Measurements from ENCODE around the gene PBX3. TPM values are rescaled to one million over a fixed set of nuclear protein-coding genes. Genes with fewer than 3 reads are reported as not detected.

PBX3 gene
- total and polyA plus RNA-seq, 2 of the 13 experiments (the other 11 are each of a cell fraction or from before 2014, with no cell fraction given) = 6.0 to 11.2 TPM

DNA sequence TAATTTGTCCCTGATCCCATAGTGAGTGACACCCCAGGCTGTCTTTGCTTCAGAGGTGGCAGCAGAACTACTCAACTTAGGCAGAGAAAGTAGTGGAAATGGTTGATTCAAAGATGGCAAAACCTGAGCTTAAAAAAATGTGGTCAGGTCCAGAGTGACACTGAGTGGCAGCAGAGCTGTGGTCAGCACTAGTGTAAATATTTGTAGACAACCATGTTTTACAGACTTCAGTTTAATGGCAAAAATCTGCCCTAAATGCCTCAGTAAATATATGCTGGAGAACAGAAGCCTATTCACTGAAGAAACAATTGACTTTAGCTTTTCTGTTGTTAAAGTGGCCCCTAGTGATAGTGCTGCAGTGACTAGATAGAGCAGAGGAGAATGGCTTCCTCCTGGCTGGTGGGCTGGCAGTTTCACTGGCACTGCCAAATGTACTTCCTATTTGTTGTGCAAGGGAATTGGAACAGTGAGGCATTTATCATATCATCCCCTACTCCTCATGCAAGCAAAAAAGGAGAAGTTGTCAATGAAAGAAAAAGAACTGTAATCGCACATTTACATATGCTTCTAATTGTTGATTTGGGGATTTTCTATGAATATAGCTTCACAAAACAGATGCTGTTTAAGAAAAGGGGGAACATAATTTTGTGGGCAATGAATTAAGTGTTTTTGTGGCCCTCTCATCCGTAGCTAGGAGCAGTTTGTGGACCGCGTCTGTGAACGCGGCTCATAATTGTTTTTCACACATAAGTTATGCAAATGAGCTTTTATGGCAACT is 12.0 kb downstream of the PBX3 start (continued):
- TF ChIP-seq ZNF235 (CRISPR knock-in tag; IDR thresholded peaks at IDR 0.05; ENCODE audit: borderline replicate concordance) (no peak), ETV6 (CRISPR knock-in tag; conservative IDR thresholded peaks at IDR 0.05) (no peak), RCOR2 (CRISPR knock-in tag; IDR thresholded peaks at IDR 0.05) (peak; percentile 73), SOX6 (IDR thresholded peaks at IDR 0.05) (no peak), SOX6 (CRISPR knock-in tag; IDR thresholded peaks at IDR 0.05) (peak; percentile 96), ZNF230 (CRISPR knock-in tag; IDR thresholded peaks at IDR 0.05) (no peak), FOXA1 (IDR thresholded peaks at IDR 0.05) (no peak), FOXA1 (CRISPR knock-in tag; IDR thresholded peaks at IDR 0.05) (peak; percentile 67), ZNF737 (CRISPR knock-in tag; IDR thresholded peaks at IDR 0.05; ENCODE audit: borderline replicate concordance) (no peak), ZNF766 (CRISPR knock-in tag; IDR thresholded peaks at IDR 0.05; ENCODE audit: borderline replicate concordance) (no peak), NR2F1 (CRISPR knock-in tag; IDR thresholded peaks at IDR 0.05) (no peak), TCF12 (IDR thresholded peaks at IDR 0.05) (no peak), TCF12 (CRISPR knock-in tag; IDR thresholded peaks at IDR 0.05) (no peak), ELF3 (CRISPR knock-in tag; IDR thresholded peaks at IDR 0.05) (0 out of 2 replicates have a peak, but pooled peaks have one; percentile 11), HOXA7 (CRISPR knock-in tag; IDR thresholded peaks at IDR 0.05) (no peak), TP53 (CRISPR knock-in tag; conservative IDR thresholded peaks at IDR 0.05) (no peak), ZNF335 (CRISPR knock-in tag; IDR thresholded peaks at IDR 0.05) (no peak; the same call in 1 of the 2 replicates), ZNF460 (CRISPR knock-in tag; IDR thresholded peaks at IDR 0.05; ENCODE audit: borderline replicate concordance) (no peak), ZNF644 (CRISPR knock-in tag; IDR thresholded peaks at IDR 0.05; ENCODE audit: low read depth) (peak; percentile 51), FOXM1 (CRISPR knock-in tag; IDR thresholded peaks at IDR 0.05) (no peak), GPN1 (CRISPR knock-in tag; IDR thresholded peaks at IDR 0.05; ENCODE audit: borderline replicate concordance) (no peak), EP300 (IDR thresholded peaks at IDR 0.05; ENCODE audit: low read depth in 2 of 2, low read length in 2 of 2) (peak in 1 of 2 experiments; percentile 59; a peak in 1 of 4 replicates), EP300 (CRISPR knock-in tag; IDR thresholded peaks at IDR 0.05; ENCODE audit: borderline replicate concordance) (no peak), PAX8 (CRISPR knock-in tag; IDR thresholded peaks at IDR 0.05; ENCODE audit: borderline replicate concordance) (no peak), HDAC1 (CRISPR knock-in tag; IDR thresholded peaks at IDR 0.05) (no peak), MAFK (conservative IDR thresholded peaks at IDR 0.05 in 1 of 2, IDR thresholded peaks at IDR 0.05 in 1 of 2; ENCODE audit: low read length in 2 of 2) (0 out of 4 replicates have a peak, but pooled peaks of 1 of the 2 experiments have one; percentile 16), ZNF614 (CRISPR knock-in tag; IDR thresholded peaks at IDR 0.05; ENCODE audit: borderline replicate concordance) (0 out of 2 replicates have a peak, but pooled peaks have one; percentile 61), ZMYM4 (CRISPR knock-in tag; IDR thresholded peaks at IDR 0.05) (0 out of 2 replicates have a peak, but pooled peaks have one; percentile 26), SAP130 (CRISPR knock-in tag; IDR thresholded peaks at IDR 0.05; ENCODE audit: low read depth) (peak; percentile 72)
- TF ChIP-seq, protein P1, sequence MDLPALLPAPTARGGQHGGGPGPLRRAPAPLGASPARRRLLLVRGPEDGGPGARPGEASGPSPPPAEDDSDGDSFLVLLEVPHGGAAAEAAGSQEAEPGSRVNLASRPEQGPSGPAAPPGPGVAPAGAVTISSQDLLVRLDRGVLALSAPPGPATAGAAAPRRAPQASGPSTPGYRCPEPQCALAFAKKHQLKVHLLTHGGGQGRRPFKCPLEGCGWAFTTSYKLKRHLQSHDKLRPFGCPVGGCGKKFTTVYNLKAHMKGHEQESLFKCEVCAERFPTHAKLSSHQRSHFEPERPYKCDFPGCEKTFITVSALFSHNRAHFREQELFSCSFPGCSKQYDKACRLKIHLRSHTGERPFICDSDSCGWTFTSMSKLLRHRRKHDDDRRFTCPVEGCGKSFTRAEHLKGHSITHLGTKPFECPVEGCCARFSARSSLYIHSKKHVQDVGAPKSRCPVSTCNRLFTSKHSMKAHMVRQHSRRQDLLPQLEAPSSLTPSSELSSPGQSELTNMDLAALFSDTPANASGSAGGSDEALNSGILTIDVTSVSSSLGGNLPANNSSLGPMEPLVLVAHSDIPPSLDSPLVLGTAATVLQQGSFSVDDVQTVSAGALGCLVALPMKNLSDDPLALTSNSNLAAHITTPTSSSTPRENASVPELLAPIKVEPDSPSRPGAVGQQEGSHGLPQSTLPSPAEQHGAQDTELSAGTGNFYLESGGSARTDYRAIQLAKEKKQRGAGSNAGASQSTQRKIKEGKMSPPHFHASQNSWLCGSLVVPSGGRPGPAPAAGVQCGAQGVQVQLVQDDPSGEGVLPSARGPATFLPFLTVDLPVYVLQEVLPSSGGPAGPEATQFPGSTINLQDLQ (CRISPR knock-in tag; IDR thresholded peaks at IDR 0.05) = no peak
- TF ChIP-seq, protein P2, sequence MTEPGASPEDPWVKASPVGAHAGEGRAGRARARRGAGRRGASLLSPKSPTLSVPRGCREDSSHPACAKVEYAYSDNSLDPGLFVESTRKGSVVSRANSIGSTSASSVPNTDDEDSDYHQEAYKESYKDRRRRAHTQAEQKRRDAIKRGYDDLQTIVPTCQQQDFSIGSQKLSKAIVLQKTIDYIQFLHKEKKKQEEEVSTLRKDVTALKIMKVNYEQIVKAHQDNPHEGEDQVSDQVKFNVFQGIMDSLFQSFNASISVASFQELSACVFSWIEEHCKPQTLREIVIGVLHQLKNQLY (CRISPR knock-in tag; IDR thresholded peaks at IDR 0.05) = no peak

Data from HepG2 (cell line).